Left ventricle myocardium inferior (tissue), 1 donor: Measurements from ENCODE around the gene MT1M. TPM values are rescaled to one million over a fixed set of nuclear protein-coding genes. Genes with fewer than 3 reads are reported as not detected.

Experiments
- DNase-seq: peaks from one replicate; pipeline ENCODE4 v3.0.0-alpha.2; 2020
- H3K27ac ChIP-seq: fragments of 200-600 bp; replicated peaks from 2 replicates; pipeline ENCODE4 v1.8.0; 2021
- H3K27me3 ChIP-seq: fragments of 200-600 bp; 2 replicates; pipeline ENCODE4 v1.8.0; 2021; ENCODE audit warnings: low read depth
- H3K36me3 ChIP-seq: fragments of 200-600 bp; 2 replicates; pipeline ENCODE4 v1.8.0; 2021
- H3K4me1 ChIP-seq: fragments of 200-600 bp; 2 replicates; pipeline ENCODE4 v1.8.0; 2021
- H3K4me3 ChIP-seq: fragments of 200-600 bp; 2 replicates; pipeline ENCODE4 v1.8.0; 2021; ENCODE audit warnings: mild to moderate bottlenecking, moderate library complexity
- H3K9me3 ChIP-seq: fragments of 200-600 bp; replicated peaks from 2 replicates; pipeline ENCODE4 v1.8.0; 2021
- intact Hi-C: fragments of 100-400 bp; cut with micrococcal nuclease; formaldehyde crosslinking; loops from one replicate; pipeline ENCODE4 v1.11.0; 2022
- total RNA-seq: library from RNA; stranded (reverse); fragmentation: NEBNext Ultra II Directional; extraction: Animal tissue kit (Norgen Biotek cat#: 25700); gene quantifications from one replicate; pipeline ENCODE4 v1.2.1, GENCODE V29; 2021
- TF ChIP-seq, protein P1 (sequence below): fragments of 200-600 bp; IDR thresholded peaks from 2 replicates; pipeline ENCODE4 v1.8.0; 2021; ENCODE audit warnings: antibody characterized with exemption, mild to moderate bottlenecking, borderline replicate concordance
- donor health status: DM: no; HTN: yes; CAD: no; lungs with severe emphysema.

Gene MT1M
- total RNA-seq, 1 donor from 2014 or later = 3.1 TPM

DNA sequence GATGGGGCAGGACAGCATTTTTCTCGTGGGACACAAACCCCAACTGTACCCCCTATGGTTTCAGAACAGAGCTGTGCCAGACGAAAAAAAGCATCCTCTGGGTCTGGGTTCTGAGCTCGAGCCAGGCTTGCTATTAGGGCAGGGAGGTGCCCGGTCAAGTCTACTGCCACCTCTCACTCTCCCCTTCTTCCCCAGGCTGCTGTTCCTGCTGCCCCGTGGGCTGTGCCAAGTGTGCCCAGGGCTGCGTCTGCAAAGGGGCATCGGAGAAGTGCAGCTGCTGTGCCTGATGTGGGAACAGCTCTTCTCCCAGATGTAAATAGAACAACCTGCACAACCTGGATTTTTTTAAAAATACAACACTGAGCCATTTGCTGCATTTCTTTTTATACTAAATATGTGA, 5.8 kb upstream of the MT1M start:
- peak overlapping the region; percentile 99 for H3K27ac ChIP-seq
- TF ChIP-seq, protein P1, sequence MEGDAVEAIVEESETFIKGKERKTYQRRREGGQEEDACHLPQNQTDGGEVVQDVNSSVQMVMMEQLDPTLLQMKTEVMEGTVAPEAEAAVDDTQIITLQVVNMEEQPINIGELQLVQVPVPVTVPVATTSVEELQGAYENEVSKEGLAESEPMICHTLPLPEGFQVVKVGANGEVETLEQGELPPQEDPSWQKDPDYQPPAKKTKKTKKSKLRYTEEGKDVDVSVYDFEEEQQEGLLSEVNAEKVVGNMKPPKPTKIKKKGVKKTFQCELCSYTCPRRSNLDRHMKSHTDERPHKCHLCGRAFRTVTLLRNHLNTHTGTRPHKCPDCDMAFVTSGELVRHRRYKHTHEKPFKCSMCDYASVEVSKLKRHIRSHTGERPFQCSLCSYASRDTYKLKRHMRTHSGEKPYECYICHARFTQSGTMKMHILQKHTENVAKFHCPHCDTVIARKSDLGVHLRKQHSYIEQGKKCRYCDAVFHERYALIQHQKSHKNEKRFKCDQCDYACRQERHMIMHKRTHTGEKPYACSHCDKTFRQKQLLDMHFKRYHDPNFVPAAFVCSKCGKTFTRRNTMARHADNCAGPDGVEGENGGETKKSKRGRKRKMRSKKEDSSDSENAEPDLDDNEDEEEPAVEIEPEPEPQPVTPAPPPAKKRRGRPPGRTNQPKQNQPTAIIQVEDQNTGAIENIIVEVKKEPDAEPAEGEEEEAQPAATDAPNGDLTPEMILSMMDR = no peak
- no peaks in the 10 kb centered on the region for H3K9me3 ChIP-seq
- DNase-seq = no peak
- intact Hi-C loops = no loop called here
- no peaks in the 10 kb centered on the region for H3K27me3 ChIP-seq
- H3K4me1 ChIP-seq = peaks cover 39% of the 10 kb centered on the region
- H3K4me3 ChIP-seq = peak overlapping the region; percentile 80
- no peaks in the 10 kb centered on the region for H3K36me3 ChIP-seq

DNA sequence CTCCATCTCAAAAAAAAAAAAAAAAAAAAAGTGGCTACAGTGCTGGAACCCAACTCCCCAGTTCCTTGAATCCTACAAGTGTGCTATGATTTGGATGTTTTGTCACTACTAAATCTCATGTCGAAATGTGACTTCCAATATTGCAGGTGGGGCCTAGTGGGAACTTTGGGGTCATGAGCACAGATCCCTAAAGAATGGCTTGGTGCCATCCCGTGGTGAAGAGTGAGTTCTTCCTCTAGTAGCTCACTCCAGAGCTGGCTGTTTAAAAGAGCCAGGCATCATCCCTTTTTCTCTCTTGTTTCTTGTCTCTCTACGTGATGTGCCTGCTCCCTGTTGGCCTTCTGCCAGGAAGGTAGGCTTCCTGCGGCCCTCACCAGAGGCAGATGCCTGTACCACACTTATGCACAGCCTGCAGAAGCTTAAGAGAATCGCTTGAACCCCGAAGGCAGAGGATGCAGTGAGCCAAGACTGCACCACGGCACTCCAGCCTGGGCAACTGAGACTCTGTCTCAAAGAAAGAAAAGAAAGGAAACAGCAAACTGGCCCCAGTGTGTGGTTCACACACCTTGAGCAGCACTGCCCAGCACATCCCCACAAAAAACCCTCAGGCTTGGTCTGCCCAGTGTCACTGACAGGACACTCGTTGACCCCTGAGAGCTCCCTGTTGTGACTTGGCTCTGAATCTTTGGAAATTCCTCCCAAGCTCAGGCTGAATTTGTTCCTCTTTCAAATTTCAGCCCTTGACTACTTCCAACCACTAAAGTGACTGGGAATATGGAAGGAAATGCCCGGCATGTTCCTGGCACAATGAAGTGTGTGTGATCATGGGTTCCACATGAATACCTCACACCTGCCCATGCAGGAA, 3.7 kb upstream of the MT1M start:
- Histone ChIP-seq H3K9me3 (no peaks in the 10 kb centered on the region), H3K4me1 (peaks cover 46% of the 10 kb centered on the region), H3K36me3 (no peaks in the 10 kb centered on the region), H3K4me3 (no peak overlapping the region), H3K27me3 (peaks cover 4% of the 10 kb centered on the region), H3K27ac (peak overlapping the region; percentile 27)
- TF ChIP-seq, protein P1 = no peak
- intact Hi-C loops = no loop called here
- DNase-seq = no peak

- TF ChIP-seq, protein P1 = no peak
- H3K27ac ChIP-seq = no peak overlapping the region
- no peak overlapping the region for H3K4me3 ChIP-seq
- DNase-seq = no peak
- H3K36me3 ChIP-seq = no peaks in the 10 kb centered on the region
- peaks cover 46% of the 10 kb centered on the region for H3K4me1 ChIP-seq
- intact Hi-C loops = no loop called here
- no peaks in the 10 kb centered on the region for H3K9me3 ChIP-seq
- H3K27me3 ChIP-seq = peaks cover 10% of the 10 kb centered on the region
These were observed 2.9 kb upstream of the MT1M start for GRCh38 chr16:56629531-56629930.

- intact Hi-C loops = no loop called here
- no peaks in the 10 kb centered on the region for H3K9me3 ChIP-seq
- no peak for DNase-seq
- no peaks in the 10 kb centered on the region for H3K36me3 ChIP-seq
- H3K4me1 ChIP-seq = peaks cover 43% of the 10 kb centered on the region
- TF ChIP-seq, protein P1 = no peak
- no peak overlapping the region for H3K4me3 ChIP-seq
- H3K27me3 ChIP-seq = peaks cover 17% of the 10 kb centered on the region
- H3K27ac ChIP-seq = no peak overlapping the region
These were observed 2.3 kb upstream of the MT1M start for GRCh38 chr16:56630134-56630533.

GRCh38 chr16:56631197-56631596, 1.3 kb upstream of the MT1M start:
- TF ChIP-seq, protein P1 = no peak
- H3K27ac ChIP-seq = peak overlapping the region; percentile 84
- H3K4me3 ChIP-seq = peak overlapping the region; percentile 69
- H3K9me3 ChIP-seq = no peaks in the 10 kb centered on the region
- no peaks in the 10 kb centered on the region for H3K36me3 ChIP-seq
- no peak for DNase-seq
- H3K27me3 ChIP-seq = peaks cover 27% of the 10 kb centered on the region
- H3K4me1 ChIP-seq = peaks cover 40% of the 10 kb centered on the region
- intact Hi-C loops = no loop called here
